Fibroblast of lung (primary cell): ENCODE data around the gene RAN.

Source experiments
- EZH2 ChIP-seq: IDR thresholded peaks from 2 replicates; pipeline ENCODE4 v1.5.1; 2012; ENCODE audit warnings: low read length, control low read depth, mild to moderate bottlenecking; ENCODE audit errors: missing control alignments
- TF ChIP-seq, protein P1 (sequence below), 2 donors: IDR thresholded peaks in 1 of 2; conservative IDR thresholded peaks in 1 of 2; 1 replicate in 1 of 2; 2 replicates in 1 of 2; pipeline ENCODE4 v1.5.1; 2011 to 2012; ENCODE audit warnings: low read length in 2 of 2, control low read depth in 1 of 2, inconsistent platforms in 1 of 2, low read depth in 1 of 2, mild to moderate bottlenecking in 1 of 2

DNA sequence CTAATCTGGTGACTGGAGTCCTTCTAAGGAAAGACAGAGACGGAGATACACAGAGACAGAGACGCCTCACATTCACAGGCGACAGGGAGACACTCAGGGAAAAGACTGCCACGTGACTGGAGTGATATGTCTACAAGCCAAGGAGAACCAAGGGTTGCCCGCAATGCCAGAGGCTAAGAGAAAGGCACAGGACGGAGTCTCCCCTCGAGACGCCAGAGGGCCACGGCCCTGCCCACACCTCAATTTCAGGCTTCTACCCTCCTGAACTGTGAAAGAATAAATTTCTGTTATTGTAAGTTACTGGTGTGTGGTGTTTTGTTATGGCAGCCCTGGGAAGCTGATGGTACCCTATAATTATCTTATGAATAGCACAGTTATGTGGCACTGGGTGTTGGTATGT is 11.6 kb upstream of the RAN start:
- TF ChIP-seq, protein P1, sequence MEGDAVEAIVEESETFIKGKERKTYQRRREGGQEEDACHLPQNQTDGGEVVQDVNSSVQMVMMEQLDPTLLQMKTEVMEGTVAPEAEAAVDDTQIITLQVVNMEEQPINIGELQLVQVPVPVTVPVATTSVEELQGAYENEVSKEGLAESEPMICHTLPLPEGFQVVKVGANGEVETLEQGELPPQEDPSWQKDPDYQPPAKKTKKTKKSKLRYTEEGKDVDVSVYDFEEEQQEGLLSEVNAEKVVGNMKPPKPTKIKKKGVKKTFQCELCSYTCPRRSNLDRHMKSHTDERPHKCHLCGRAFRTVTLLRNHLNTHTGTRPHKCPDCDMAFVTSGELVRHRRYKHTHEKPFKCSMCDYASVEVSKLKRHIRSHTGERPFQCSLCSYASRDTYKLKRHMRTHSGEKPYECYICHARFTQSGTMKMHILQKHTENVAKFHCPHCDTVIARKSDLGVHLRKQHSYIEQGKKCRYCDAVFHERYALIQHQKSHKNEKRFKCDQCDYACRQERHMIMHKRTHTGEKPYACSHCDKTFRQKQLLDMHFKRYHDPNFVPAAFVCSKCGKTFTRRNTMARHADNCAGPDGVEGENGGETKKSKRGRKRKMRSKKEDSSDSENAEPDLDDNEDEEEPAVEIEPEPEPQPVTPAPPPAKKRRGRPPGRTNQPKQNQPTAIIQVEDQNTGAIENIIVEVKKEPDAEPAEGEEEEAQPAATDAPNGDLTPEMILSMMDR (conservative IDR thresholded peaks at IDR 0.05 in 1 of 2, IDR thresholded peaks at IDR 0.05 in 1 of 2; ENCODE audit: low read depth in 1 of 2, low read length in 2 of 2) = no peak
- no peak for TF ChIP-seq EZH2
